Measurements from ENCODE around the gene SH3BP1. TPM values are rescaled to one million over a fixed set of nuclear protein-coding genes. Genes with fewer than 3 reads are reported as not detected.
A peak's percentile ranks its signal among the peaks of the same experiment; 100 is the strongest.

The SH3BP1 gene
- total and polyA plus RNA-seq, 2 experiments from 2014 or later, result 9.5 to 46.7 TPM

DNA sequence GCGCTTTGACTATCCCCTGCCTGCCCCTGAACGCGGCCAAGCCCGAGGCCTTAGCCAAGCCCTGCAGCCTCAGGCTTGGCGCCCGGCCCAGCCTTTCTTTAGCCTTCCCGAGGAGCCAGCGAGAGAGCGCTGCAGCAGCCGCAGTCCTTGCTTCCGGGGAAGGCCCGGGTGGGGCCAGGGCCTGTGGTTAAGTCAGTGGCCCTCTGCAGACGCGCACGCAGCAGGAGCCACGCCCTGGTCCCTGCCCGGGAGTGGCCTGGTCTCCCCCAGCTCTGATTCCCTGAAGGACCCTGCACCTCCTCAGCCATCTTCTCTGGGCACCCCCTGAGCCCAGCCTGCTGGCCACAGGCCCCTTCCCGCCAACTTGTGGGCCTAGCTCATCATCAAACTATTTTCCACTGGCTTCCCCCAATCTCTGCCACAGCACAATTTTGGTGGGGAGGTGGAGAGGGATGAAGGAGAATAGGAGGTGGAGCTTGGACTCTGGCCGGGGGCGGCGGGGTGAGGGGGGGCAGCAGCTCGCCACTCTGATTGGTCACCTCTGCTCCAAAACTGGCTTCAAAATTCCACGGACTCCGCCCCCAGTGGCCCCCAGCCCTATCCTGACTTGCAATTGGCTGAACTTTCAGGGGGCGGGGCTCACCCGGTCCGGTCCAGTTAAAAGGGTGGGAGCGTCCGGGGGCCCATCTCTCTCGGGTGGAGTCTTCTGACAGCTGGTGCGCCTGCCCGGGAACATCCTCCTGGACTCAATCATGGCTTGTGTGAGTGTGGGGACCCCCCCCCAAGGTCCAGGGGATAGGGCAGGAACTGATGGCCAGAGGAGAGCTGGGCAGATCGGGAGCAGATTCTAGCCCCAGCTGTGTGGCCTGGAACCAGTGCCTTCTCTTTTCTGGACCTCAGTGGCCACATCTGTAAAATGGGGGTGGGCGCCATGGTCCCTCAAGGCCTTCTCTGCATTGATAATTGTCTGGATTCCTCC, 35.8 kb downstream of the SH3BP1 start, which contains the start of gene LGALS1:
Gene LGALS1 (plus strand): TSS at position 686 of the 979 bp plus-strand sequence. CDS start 67 bp downstream, at position 753.
- no peaks in the 10 kb centered on the region for H3K36me3 ChIP-seq (ENCODE audit: insufficient read depth)
- H3K9me2 ChIP-seq (ENCODE audit: insufficient read depth), result no peaks in the 10 kb centered on the region
- no peaks in the 10 kb centered on the region for H3K9me3 Mint-ChIP-seq
- ATAC-seq, result peak; percentile 56
- no peaks in the 10 kb centered on the region for H4K20me1 ChIP-seq (replicated peaks; ENCODE audit: insufficient read depth)
- peak within 1 kb of the TSS; percentile 55 for H3K4me3 ChIP-seq
- peaks cover 17% of the 10 kb centered on the region for H3K4me1 Mint-ChIP-seq
- H3K4me2 ChIP-seq, result peak within 1 kb of the TSS; percentile 86
- peak; percentile 83 for DNase-seq (ENCODE audit: low spot score)
- H3F3A ChIP-seq (replicated peaks; ENCODE audit: low read depth), result peaks cover 19% of the 10 kb centered on the region; the same call in 1 of the 2 replicates
- H3K79me2 ChIP-seq (replicated peaks; ENCODE audit: insufficient read depth), result no peaks in the 10 kb centered on the region
- peaks cover 11% of the 10 kb centered on the region; the same call in 1 of the 2 replicates for H3K4me1 ChIP-seq (ENCODE audit: insufficient read depth)
- no peaks in the 10 kb centered on the region for H3K36me3 Mint-ChIP-seq (ENCODE audit: low read depth)
- TF ChIP-seq, protein P1, sequence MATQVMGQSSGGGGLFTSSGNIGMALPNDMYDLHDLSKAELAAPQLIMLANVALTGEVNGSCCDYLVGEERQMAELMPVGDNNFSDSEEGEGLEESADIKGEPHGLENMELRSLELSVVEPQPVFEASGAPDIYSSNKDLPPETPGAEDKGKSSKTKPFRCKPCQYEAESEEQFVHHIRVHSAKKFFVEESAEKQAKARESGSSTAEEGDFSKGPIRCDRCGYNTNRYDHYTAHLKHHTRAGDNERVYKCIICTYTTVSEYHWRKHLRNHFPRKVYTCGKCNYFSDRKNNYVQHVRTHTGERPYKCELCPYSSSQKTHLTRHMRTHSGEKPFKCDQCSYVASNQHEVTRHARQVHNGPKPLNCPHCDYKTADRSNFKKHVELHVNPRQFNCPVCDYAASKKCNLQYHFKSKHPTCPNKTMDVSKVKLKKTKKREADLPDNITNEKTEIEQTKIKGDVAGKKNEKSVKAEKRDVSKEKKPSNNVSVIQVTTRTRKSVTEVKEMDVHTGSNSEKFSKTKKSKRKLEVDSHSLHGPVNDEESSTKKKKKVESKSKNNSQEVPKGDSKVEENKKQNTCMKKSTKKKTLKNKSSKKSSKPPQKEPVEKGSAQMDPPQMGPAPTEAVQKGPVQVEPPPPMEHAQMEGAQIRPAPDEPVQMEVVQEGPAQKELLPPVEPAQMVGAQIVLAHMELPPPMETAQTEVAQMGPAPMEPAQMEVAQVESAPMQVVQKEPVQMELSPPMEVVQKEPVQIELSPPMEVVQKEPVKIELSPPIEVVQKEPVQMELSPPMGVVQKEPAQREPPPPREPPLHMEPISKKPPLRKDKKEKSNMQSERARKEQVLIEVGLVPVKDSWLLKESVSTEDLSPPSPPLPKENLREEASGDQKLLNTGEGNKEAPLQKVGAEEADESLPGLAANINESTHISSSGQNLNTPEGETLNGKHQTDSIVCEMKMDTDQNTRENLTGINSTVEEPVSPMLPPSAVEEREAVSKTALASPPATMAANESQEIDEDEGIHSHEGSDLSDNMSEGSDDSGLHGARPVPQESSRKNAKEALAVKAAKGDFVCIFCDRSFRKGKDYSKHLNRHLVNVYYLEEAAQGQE (IDR thresholded peaks at IDR 0.05; ENCODE audit: unreplicated experiment), result no peak
- TF ChIP-seq POLR2AphosphoS5 (IDR thresholded peaks at IDR 0.05; ENCODE audit: low read depth), result peak; percentile 36; the same call in 1 of the 2 replicates
- H2AFZ ChIP-seq, result peak within 1 kb of the TSS; percentile 78; the same call in 1 of the 2 replicates
- no peak within 1 kb of the TSS for H3K27ac Mint-ChIP-seq
- H3K27me3 Mint-ChIP-seq (ENCODE audit: insufficient read depth, low read depth, poor library complexity), result peaks cover 12% of the 10 kb centered on the region
- H3K27ac ChIP-seq (ENCODE audit: low read depth), result no peak within 1 kb of the TSS
- peak within 1 kb of the TSS; percentile 79 for H3K4me3 Mint-ChIP-seq
- no peaks in the 10 kb centered on the region for H3K27me3 ChIP-seq (ENCODE audit: insufficient read depth)

DNA sequence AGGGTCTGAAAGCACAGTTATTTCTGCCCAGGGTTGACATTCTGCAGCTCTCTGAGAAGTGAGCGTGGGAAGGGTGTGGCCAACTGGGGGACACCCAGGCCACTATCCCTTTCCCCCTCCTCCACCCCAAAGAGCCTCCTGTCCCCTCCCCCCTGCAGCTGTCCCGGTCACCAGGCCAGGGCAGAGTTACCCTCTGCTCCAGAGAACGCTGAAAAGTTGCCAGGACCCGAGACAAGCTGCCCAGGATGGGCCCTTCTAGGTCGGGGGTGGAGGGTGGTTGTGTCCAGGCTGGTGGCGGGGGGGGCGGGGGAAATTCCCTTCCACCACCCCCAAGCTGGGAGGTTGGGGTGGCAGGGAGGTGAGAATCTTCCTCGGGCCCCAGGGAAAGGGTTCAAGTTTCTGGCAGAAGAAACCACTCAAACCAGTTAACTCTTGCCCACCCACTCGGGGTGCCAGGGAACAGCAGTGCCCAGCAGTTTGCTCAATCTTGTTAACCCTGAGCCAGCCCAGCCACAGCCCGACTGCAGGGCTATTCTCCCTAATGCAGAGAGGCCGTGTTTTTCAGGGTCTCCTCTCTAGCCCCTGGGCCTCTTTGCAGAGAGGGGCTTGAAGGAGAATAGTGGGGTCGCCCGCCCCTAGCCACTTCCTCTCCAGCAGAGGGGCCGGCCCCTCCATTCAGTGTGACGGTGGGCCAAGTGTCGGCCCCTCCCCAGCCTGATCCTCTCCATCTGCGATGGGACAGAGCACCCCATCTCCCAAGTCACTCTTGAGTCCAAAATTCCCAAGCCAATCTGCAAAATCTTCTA, 36.7 kb downstream of the SH3BP1 start:
- ATAC-seq (peak; percentile 3), DNase-seq (ENCODE audit: low spot score) (peak; percentile 26)
- Mint-ChIP-seq H3K9me3 (no peaks in the 10 kb centered on the region), H3K27ac (no peak overlapping the region), H3K4me3 (peak overlapping the region; percentile 79), H3K4me1 (peaks cover 17% of the 10 kb centered on the region), H3K27me3 (ENCODE audit: insufficient read depth, low read depth, poor library complexity) (peaks cover 11% of the 10 kb centered on the region), H3K36me3 (ENCODE audit: low read depth) (no peaks in the 10 kb centered on the region)
- Histone ChIP-seq H3K4me1 (ENCODE audit: insufficient read depth) (peaks cover 11% of the 10 kb centered on the region; the same call in 1 of the 2 replicates), H2AFZ (peak overlapping the region; percentile 78; the same call in 1 of the 2 replicates), H3K36me3 (ENCODE audit: insufficient read depth) (no peaks in the 10 kb centered on the region), H3F3A (replicated peaks; ENCODE audit: low read depth) (peaks cover 19% of the 10 kb centered on the region; the same call in 1 of the 2 replicates), H3K4me3 (peak overlapping the region; percentile 55), H3K79me2 (replicated peaks; ENCODE audit: insufficient read depth) (no peaks in the 10 kb centered on the region), H4K20me1 (replicated peaks; ENCODE audit: insufficient read depth) (no peaks in the 10 kb centered on the region; the same call in 1 of the 2 replicates), H3K9me2 (ENCODE audit: insufficient read depth) (no peaks in the 10 kb centered on the region), H3K27ac (ENCODE audit: low read depth) (0 out of 2 replicates have a peak overlapping the region, but pooled peaks have one; percentile 7), H3K27me3 (ENCODE audit: insufficient read depth) (no peaks in the 10 kb centered on the region), H3K4me2 (peak overlapping the region; percentile 86)
- no peak for TF ChIP-seq EZH2phosphoT487 (IDR thresholded peaks at IDR 0.05; ENCODE audit: unreplicated experiment)
- no peak for TF ChIP-seq ZNF331 (CRISPR knock-in tag; IDR thresholded peaks at IDR 0.05; ENCODE audit: low read depth)
- TF ChIP-seq, protein P1 (IDR thresholded peaks at IDR 0.05; ENCODE audit: unreplicated experiment), result no peak
- TF ChIP-seq STAT1 (IDR thresholded peaks at IDR 0.05; ENCODE audit: unreplicated experiment), result no peak
- TF ChIP-seq, protein P2, sequence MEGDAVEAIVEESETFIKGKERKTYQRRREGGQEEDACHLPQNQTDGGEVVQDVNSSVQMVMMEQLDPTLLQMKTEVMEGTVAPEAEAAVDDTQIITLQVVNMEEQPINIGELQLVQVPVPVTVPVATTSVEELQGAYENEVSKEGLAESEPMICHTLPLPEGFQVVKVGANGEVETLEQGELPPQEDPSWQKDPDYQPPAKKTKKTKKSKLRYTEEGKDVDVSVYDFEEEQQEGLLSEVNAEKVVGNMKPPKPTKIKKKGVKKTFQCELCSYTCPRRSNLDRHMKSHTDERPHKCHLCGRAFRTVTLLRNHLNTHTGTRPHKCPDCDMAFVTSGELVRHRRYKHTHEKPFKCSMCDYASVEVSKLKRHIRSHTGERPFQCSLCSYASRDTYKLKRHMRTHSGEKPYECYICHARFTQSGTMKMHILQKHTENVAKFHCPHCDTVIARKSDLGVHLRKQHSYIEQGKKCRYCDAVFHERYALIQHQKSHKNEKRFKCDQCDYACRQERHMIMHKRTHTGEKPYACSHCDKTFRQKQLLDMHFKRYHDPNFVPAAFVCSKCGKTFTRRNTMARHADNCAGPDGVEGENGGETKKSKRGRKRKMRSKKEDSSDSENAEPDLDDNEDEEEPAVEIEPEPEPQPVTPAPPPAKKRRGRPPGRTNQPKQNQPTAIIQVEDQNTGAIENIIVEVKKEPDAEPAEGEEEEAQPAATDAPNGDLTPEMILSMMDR (conservative IDR thresholded peaks at IDR 0.05; ENCODE audit: low read depth in 2 of 2), result no peak
- no peak for TF ChIP-seq CREB1 (CRISPR knock-in tag; IDR thresholded peaks at IDR 0.05; ENCODE audit: low read depth)
- no peak for TF ChIP-seq EZH2 (IDR thresholded peaks at IDR 0.05; ENCODE audit: low read depth, unreplicated experiment)

All from GM23338 (cell line).